Germinal center (tissue), 1 donor: ENCODE data around the gene FOXI1.
"Not testable (repeated sequence)": the region's sequence is repeated elsewhere in the genome, so short reads cannot be mapped to it uniquely, and the experiment has no call there.

Source experiments
- DNase-seq: peaks from one replicate; pipeline ENCODE4 v3.0.0; 2012; ENCODE audit warnings: mixed read lengths, low spot score

The FOXI1 gene

GRCh38 chr5:170092455-170093101 lies 13.1 kb upstream of the FOXI1 start:
- no peak for DNase-seq

GRCh38 chr5:170094329-170094728 lies 11.4 kb upstream of the FOXI1 start:
- not testable (repeated sequence) for DNase-seq

- DNase-seq, result no peak
These were observed 10.1 kb upstream of the FOXI1 start for GRCh38 chr5:170095646-170096045.

GRCh38 chr5:170097934-170098333 lies 7.8 kb upstream of the FOXI1 start:
- no peak for DNase-seq

GRCh38 chr5:170100066-170100943 lies 5.4 kb upstream of the FOXI1 start:
- DNase-seq, result peak; percentile 64

- DNase-seq, result no peak
These were observed 2.2 kb upstream of the FOXI1 start for GRCh38 chr5:170103447-170103846.

GRCh38 chr5:170104299-170104698 lies 1.4 kb upstream of the FOXI1 start:
- no peak for DNase-seq

- no peak for DNase-seq
These were observed 987 bp upstream of the FOXI1 start for GRCh38 chr5:170104710-170105109.

- DNase-seq, result no peak
These were observed 2.0 kb downstream of the FOXI1 start for GRCh38 chr5:170107674-170108073.

GRCh38 chr5:170108266-170108785 lies 2.6 kb downstream of the FOXI1 start:
- no peak for DNase-seq

- DNase-seq, result no peak
These were observed 3.6 kb downstream of the FOXI1 start for GRCh38 chr5:170109059-170110031.

GRCh38 chr5:170110403-170111087 lies 4.8 kb downstream of the FOXI1 start:
- DNase-seq, result no peak

GRCh38 chr5:170111088-170111785 lies 5.5 kb downstream of the FOXI1 start:
- DNase-seq, result no peak

- DNase-seq, result no peak
These were observed 7.3 kb downstream of the FOXI1 start for GRCh38 chr5:170112876-170113521.

- no peak for DNase-seq
These were observed 7.8 kb downstream of the FOXI1 start for GRCh38 chr5:170113522-170113900.

GRCh38 chr5:170114271-170114670 lies 8.6 kb downstream of the FOXI1 start:
- no peak for DNase-seq

GRCh38 chr5:170115925-170116324 lies 10.2 kb downstream of the FOXI1 start:
- DNase-seq, result no peak

- DNase-seq, result no peak
These were observed 12.0 kb downstream of the FOXI1 start for GRCh38 chr5:170117736-170118135.

GRCh38 chr5:170120576-170120975 lies 14.9 kb downstream of the FOXI1 start:
- DNase-seq, result no peak

GRCh38 chr5:170121321-170121720 lies 15.6 kb downstream of the FOXI1 start:
- DNase-seq, result no peak
